Gastrocnemius medialis (tissue), 4 donors: ENCODE results near the gene FEZ2. TPM values are rescaled to one million over a fixed set of nuclear protein-coding genes. Genes with fewer than 3 reads are reported as not detected.

Experiments
- ATAC-seq, 2 donors: fragments of 150-250 bp; one replicate each; pipeline ENCODE4 v1.9.1; 2016
- DNase-seq, 2 donors: peaks; one replicate each; pipeline ENCODE4 v3.0.0-alpha.2; 2019
- H3K27ac ChIP-seq, 4 donors: fragments of 200-600 bp; sonication (generic); 1 replicate in 1 of 4; 2 replicates in 3 of 4; pipeline ENCODE4 v1.5.1; 2016 to 2018; ENCODE audit warnings: mild to moderate bottlenecking in 2 of 4, moderate library complexity in 1 of 4
- H3K27me3 ChIP-seq, 3 donors: fragments of 200-600 bp; sonication (generic) in 2 of 3; 1 replicate in 1 of 3; 2 replicates in 2 of 3; pipeline versions ENCODE4 v1.5.1 to v1.6.0; 2016 to 2019; ENCODE audit warnings: mild to moderate bottlenecking in 1 of 3, moderate library complexity in 1 of 3
- H3K36me3 ChIP-seq, 2 donors: fragments of 200-600 bp; sonication (generic) in 1 of 2; one replicate each; pipeline ENCODE4 v1.5.1; 2017 to 2018
- H3K4me1 ChIP-seq, 2 donors: fragments of 200-600 bp; sonication (generic) in 1 of 2; one replicate each; pipeline ENCODE4 v1.5.1; 2016 to 2017; ENCODE audit warnings: mild to moderate bottlenecking in 2 of 2
- H3K4me3 ChIP-seq, 4 donors: fragments of 200-600 bp; sonication (generic) in 3 of 4; 1 replicate in 1 of 4; 2 replicates in 3 of 4; pipeline ENCODE4 v1.5.1; 2016 to 2019; ENCODE audit warnings: mild to moderate bottlenecking in 2 of 4
- H3K9me3 ChIP-seq, 3 donors: fragments of 200-600 bp; sonication (generic) in 2 of 3; 1 replicate in 1 of 3; 2 replicates in 2 of 3; pipeline ENCODE4 v1.5.1; 2016 to 2019
- POLR2A ChIP-seq, 2 donors: fragments of 450-650 bp; IDR thresholded peaks; one replicate each; pipeline ENCODE4 v1.6.1; 2017; ENCODE audit warnings: antibody characterized with exemption in 2 of 2, mild to moderate bottlenecking in 2 of 2, moderate library complexity in 2 of 2
- in situ Hi-C, 4 donors: fragments of 200-750 bp; cut with MboI; loops; one replicate each; pipeline versions ENCODE4 v1.15.0 to v1.8.0; 2017; ENCODE audit warnings: low sequenced_read_pairs in 4 of 4
- intact Hi-C: fragments of 100-400 bp; cut with DNase I; formaldehyde crosslinking; loops from one replicate; pipeline ENCODE4 v1.15.1; 2023; ENCODE audit warnings: low total_unique reads
- total RNA-seq, 4 donors: library from RNA; depleted of rRNA; stranded (reverse); fragments of >200 nt; gene quantifications; one replicate each; pipeline versions ENCODE4 v1.1.0 to v1.2.3, GENCODE V29; 2016
- TF ChIP-seq, protein P1 (sequence below), 5 experiments: fragments of 450-650 bp in 3 of 5; fragments of 200-600 bp in 2 of 5; sonication (generic) in 2 of 5; IDR thresholded peaks in 4 of 5; conservative IDR thresholded peaks in 1 of 5; 1 replicate in 4 of 5; 2 replicates in 1 of 5; pipeline ENCODE4 v1.5.1; 2016 to 2019; ENCODE audit warnings: antibody characterized with exemption in 5 of 5, mild to moderate bottlenecking in 3 of 5, moderate library complexity in 3 of 5

The FEZ2 gene
- total RNA-seq, 4 donors from 2014 or later, result 65.1 to 126 (median 110) TPM

DNA sequence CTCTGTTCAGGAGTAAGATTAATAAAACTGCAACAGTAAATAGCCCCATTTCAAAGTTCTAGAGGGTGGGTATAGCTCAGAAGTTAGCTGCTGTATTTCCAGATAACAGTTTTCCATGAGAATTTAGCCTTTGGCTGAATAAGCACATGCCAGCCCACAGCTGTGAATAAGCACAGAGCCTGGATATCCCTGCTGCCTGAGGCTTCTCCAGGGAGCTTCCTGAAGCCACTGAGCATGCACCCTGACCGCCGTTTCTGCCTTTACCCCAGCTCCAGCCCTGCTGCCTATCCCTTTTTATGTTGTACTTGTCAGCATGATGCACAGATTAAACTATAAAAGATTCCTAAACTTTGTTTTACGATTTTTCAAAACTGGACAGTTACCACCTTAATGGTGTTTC, 85.3 kb downstream of the FEZ2 start:
- H3K4me1 ChIP-seq, result peaks cover 0 to 8% of the 10 kb centered on the region in 2 donors
- intact Hi-C loops (no loop called here), in situ Hi-C loops (no loop called here)
- ATAC-seq (no peak), DNase-seq (no peak)
- H3K4me3 ChIP-seq, result no peak overlapping the region
- H3K27me3 ChIP-seq, result no peaks in the 10 kb centered on the region
- no peaks in the 10 kb centered on the region for H3K9me3 ChIP-seq
- H3K36me3 ChIP-seq, result peaks cover 2 to 70% of the 10 kb centered on the region in 2 donors
- TF ChIP-seq POLR2A (IDR thresholded peaks at IDR 0.05), result no peak
- TF ChIP-seq, protein P1, sequence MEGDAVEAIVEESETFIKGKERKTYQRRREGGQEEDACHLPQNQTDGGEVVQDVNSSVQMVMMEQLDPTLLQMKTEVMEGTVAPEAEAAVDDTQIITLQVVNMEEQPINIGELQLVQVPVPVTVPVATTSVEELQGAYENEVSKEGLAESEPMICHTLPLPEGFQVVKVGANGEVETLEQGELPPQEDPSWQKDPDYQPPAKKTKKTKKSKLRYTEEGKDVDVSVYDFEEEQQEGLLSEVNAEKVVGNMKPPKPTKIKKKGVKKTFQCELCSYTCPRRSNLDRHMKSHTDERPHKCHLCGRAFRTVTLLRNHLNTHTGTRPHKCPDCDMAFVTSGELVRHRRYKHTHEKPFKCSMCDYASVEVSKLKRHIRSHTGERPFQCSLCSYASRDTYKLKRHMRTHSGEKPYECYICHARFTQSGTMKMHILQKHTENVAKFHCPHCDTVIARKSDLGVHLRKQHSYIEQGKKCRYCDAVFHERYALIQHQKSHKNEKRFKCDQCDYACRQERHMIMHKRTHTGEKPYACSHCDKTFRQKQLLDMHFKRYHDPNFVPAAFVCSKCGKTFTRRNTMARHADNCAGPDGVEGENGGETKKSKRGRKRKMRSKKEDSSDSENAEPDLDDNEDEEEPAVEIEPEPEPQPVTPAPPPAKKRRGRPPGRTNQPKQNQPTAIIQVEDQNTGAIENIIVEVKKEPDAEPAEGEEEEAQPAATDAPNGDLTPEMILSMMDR (IDR thresholded peaks at IDR 0.05 in 4 of 5, conservative IDR thresholded peaks at IDR 0.05 in 1 of 5), result no peak
- H3K27ac ChIP-seq, result no peak overlapping the region

DNA sequence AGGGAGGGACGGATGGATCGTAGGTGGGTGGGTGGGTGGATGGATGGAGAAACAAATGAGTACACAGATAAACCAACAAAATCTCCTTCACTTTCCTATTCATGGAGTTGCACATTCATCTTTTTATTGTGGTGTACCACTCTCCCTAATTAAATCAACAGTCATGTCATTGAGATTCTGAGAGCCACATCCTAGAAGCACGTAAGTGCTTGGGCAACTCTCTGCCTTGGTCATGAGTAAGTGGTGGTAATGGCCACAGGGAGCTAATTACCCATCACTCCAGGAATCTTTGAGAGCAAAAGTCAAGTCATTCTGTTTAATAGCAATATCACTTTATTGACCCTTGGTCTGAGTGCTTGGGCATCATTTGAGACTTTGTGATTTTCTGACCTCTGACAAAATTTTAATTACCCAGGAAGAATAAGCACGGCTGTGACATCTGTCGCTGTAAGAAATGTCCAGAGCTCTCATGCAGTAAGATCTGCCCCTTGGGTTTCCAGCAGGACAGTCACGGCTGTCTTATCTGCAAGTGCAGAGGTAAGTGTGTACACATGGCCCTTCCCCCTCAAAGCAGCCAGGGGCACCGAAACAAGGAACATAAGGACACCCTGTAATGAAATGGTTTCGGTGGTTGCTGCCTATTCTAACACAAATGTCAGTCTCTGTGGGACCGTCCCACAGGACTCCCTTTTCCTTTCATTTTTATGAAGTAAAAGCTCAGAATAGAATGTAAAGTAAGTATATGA, 85.9 kb downstream of the FEZ2 start:
- H3K27ac ChIP-seq, result no peak overlapping the region

DNA sequence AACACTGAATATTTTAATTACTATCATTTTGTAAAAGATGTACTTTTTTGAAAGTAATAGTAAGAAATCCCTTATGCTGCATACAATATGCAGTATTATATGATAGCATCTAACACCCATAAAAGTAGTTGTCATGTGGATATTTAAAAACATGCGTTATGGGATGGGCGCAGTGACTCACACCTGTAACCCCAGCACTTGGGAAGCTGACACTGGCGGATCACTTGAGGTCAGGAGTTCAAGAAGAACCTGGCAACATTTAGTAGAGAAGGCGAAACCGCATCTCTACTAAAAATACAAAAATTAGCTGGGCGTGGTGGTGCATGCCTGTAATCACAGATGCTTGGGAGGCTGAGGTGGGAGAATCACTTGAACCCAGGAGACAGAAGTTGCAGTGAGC, 88.9 kb downstream of the FEZ2 start:
- in situ Hi-C loops, result loop anchor here (10.0 kb wide), 1 partner anchor 154 kb away; the partner anchor contains the start of gene CRIM1 (in 4 of the 4)
- TF ChIP-seq, protein P1 (IDR thresholded peaks at IDR 0.05 in 4 of 5, conservative IDR thresholded peaks at IDR 0.05 in 1 of 5), result no peak
- no peak overlapping the region for H3K4me3 ChIP-seq
- peaks cover 0 to 52% of the 10 kb centered on the region in 2 donors for H3K36me3 ChIP-seq
- ATAC-seq, result peak in 1 of 2 donors; percentile 63
- DNase-seq, result peak in 1 of 2 donors; percentile 41
- intact Hi-C loops, result no loop called here
- peaks cover 0 to 8% of the 10 kb centered on the region in 2 donors for H3K4me1 ChIP-seq
- H3K27ac ChIP-seq, result peak overlapping the region in 1 of 4 donors; percentile 27
- no peaks in the 10 kb centered on the region for H3K9me3 ChIP-seq
- no peaks in the 10 kb centered on the region for H3K27me3 ChIP-seq

More for the DNA sequence above, 85.9 kb downstream of the FEZ2 start:
- DNase-seq, result no peak
- Histone ChIP-seq H3K4me1 (peaks cover 0 to 8% of the 10 kb centered on the region in 2 donors), H3K27me3 (no peaks in the 10 kb centered on the region), H3K9me3 (no peaks in the 10 kb centered on the region), H3K36me3 (peaks cover 2 to 66% of the 10 kb centered on the region in 2 donors), H3K4me3 (no peak overlapping the region)
- in situ Hi-C loops, result no loop called here
- intact Hi-C loops, result loop anchor here (2.0 kb wide), 1 partner anchor 159 kb away; no protein-coding TSS in a partner anchor
- ATAC-seq, result no peak
- TF ChIP-seq, protein P1 (IDR thresholded peaks at IDR 0.05 in 4 of 5, conservative IDR thresholded peaks at IDR 0.05 in 1 of 5), result no peak
- no peak for TF ChIP-seq POLR2A (IDR thresholded peaks at IDR 0.05)

DNA sequence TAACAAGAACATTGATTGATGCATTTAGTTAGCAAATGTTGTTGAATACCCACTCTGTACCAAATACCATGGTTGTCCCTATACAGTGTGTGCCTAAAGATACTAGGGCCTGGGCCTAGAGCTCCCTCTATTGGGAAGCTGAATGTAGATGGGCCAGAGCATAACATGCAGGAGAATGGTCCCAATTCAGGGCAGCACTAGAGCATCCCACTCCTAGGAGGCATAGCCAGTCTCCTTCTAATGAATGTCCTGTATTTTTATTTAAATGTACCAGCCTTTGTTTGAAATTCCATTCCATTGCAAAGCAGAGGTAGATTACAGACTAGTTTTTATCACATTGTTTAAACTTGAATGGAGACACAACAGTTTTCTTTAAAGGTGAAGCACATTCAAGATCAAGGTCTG, 90.6 kb downstream of the FEZ2 start:
- H3K27me3 ChIP-seq, result no peaks in the 10 kb centered on the region
- ATAC-seq, result peak; percentile 74 to 75
- intact Hi-C loops, result no loop called here
- TF ChIP-seq, protein P1 (IDR thresholded peaks at IDR 0.05 in 4 of 5, conservative IDR thresholded peaks at IDR 0.05 in 1 of 5), result peak; percentile 30 to 74 (median 41)
- TF ChIP-seq POLR2A (IDR thresholded peaks at IDR 0.05), result no peak
- no peak overlapping the region for H3K27ac ChIP-seq
- H3K36me3 ChIP-seq, result peaks cover 0 to 51% of the 10 kb centered on the region in 2 donors
- DNase-seq, result no peak
- in situ Hi-C loops, result loop anchor here (10.0 kb wide), 1 partner anchor 153 kb away; the partner anchor contains the start of gene CRIM1 (in 4 of the 4)
- H3K4me1 ChIP-seq, result peaks cover 0 to 8% of the 10 kb centered on the region in 2 donors
- no peaks in the 10 kb centered on the region for H3K9me3 ChIP-seq
- no peak overlapping the region for H3K4me3 ChIP-seq

Other genes with a start within 250 kb of the FEZ2 start
- gene CRIM1, start 242.4 kb downstream of the FEZ2 start, total RNA-seq, result 100 to 1,000 TPM in 2 of 4 donors, 10 to 100 TPM in 2; 93.2 to 194 (median 119) TPM
- 10 to 100 TPM; 14.4 to 27.3 (median 17.6) TPM for gene VIT, start 98.5 kb upstream of the FEZ2 start, total RNA-seq